Kidney (tissue), 14 donors: ENCODE measurements around the gene H3-3A. TPM values are rescaled to one million over a fixed set of nuclear protein-coding genes. Genes with fewer than 3 reads are reported as not detected.
A peak's percentile ranks its signal among the peaks of the same experiment; 100 is the strongest.

ENCODE experiments used
- DNase-seq, 5 donors: peaks; one replicate each; pipeline ENCODE4 v3.0.0-alpha.2; 2013 to 2020
- FAIRE-seq: peaks from 2 replicates; lab custom pipeline; 2012; peaks lifted over from hg19 to GRCh38; lab: Jason Lieb, UNC
- H3K27ac ChIP-seq, 2 donors: one replicate each; pipeline ENCODE4 v1.7.0; 2013; ENCODE audit warnings: low read depth in 2 of 2, low read length in 2 of 2, inconsistent platforms in 1 of 2
- H3K27me3 ChIP-seq: one replicate; pipeline ENCODE4 v1.7.1; 2013; ENCODE audit warnings: low read length, inconsistent platforms; ENCODE audit not compliant: control insufficient read depth, insufficient read depth
- H3K36me3 ChIP-seq, 3 donors: one replicate each; pipeline versions ENCODE4 v1.7.0 to v1.7.1; 2013; ENCODE audit warnings: low read length in 3 of 3, control low read depth in 1 of 3, inconsistent platforms in 1 of 3; ENCODE audit not compliant: insufficient read depth in 3 of 3, control insufficient read depth in 2 of 3
- H3K4me1 ChIP-seq, 3 donors: one replicate each; pipeline versions ENCODE4 v1.7.0 to v1.7.1; 2013; ENCODE audit warnings: low read length in 3 of 3, inconsistent platforms in 1 of 3, low read depth in 1 of 3; ENCODE audit not compliant: control insufficient read depth in 2 of 3, insufficient read depth in 2 of 3
- H3K4me3 ChIP-seq, 3 donors: one replicate each; pipeline versions ENCODE4 v1.7.0 to v1.8.1; 2013; ENCODE audit warnings: low read length in 3 of 3, control low read depth in 1 of 3, inconsistent platforms in 1 of 3
- H3K9ac ChIP-seq, 3 donors: one replicate each; pipeline versions ENCODE4 v1.7.0 to v1.7.1; 2013; ENCODE audit warnings: low read length in 3 of 3, control low read depth in 1 of 3, inconsistent platforms in 1 of 3
- H3K9me3 ChIP-seq, 3 donors: one replicate each; pipeline versions ENCODE4 v1.7.0 to v1.7.1; 2013; ENCODE audit warnings: low read length in 3 of 3, control low read depth in 1 of 3, inconsistent platforms in 1 of 3; ENCODE audit not compliant: control insufficient read depth in 2 of 3, insufficient read depth in 1 of 3
- intact Hi-C: fragments of 100-400 bp; cut with DNase I; formaldehyde crosslinking; loops from one replicate; pipeline ENCODE4 v1.11.1; 2022
- polyA plus RNA-seq: library from polyadenylated mRNA; stranded (reverse); fragments of 350-450 nt; fragmentation: Illumina TruSeq; extraction: RNeasy Lipid Tissue Mini Kit (QIAGEN cat#74804); gene quantifications from one replicate; pipeline ENCODE4 v1.2.3, GENCODE V29; 2014; ENCODE audit warnings: low read depth, low replicate concordance; ENCODE audit not compliant: insufficient read depth
- total RNA-seq: library from RNA; stranded (reverse); fragmentation: NEBNext Ultra II Directional; extraction: Animal tissue kit (Norgen Biotek cat#: 25700); gene quantifications from one replicate; pipeline ENCODE4 v1.2.1, GENCODE V29; 2021
- TF ChIP-seq, protein P1 (sequence below): IDR thresholded peaks from 3 replicates; pipeline ENCODE4 v1.5.1; 2012; ENCODE audit warnings: mild to moderate bottlenecking, moderate library complexity, borderline replicate concordance; ENCODE audit not compliant: insufficient read depth; ENCODE audit errors: extremely low read depth
- donor health status: control.
- donor health status: control.
- donor health status: control.
- donor health status: control.
- donor health status: control.
- donor health status: DM: yes; HTN: yes; CAD: no.
- donor health status: Normal renal cell carcinoma (clear cell type).

H3-3A gene
- total and polyA plus RNA-seq, 2 donors from 2014 or later = 404 to 524 TPM

- no peaks in the 10 kb centered on the region for H3K27me3 ChIP-seq
These were observed 48.0 kb downstream of the H3-3A start for GRCh38 chr1:226110249-226111097.

DNA sequence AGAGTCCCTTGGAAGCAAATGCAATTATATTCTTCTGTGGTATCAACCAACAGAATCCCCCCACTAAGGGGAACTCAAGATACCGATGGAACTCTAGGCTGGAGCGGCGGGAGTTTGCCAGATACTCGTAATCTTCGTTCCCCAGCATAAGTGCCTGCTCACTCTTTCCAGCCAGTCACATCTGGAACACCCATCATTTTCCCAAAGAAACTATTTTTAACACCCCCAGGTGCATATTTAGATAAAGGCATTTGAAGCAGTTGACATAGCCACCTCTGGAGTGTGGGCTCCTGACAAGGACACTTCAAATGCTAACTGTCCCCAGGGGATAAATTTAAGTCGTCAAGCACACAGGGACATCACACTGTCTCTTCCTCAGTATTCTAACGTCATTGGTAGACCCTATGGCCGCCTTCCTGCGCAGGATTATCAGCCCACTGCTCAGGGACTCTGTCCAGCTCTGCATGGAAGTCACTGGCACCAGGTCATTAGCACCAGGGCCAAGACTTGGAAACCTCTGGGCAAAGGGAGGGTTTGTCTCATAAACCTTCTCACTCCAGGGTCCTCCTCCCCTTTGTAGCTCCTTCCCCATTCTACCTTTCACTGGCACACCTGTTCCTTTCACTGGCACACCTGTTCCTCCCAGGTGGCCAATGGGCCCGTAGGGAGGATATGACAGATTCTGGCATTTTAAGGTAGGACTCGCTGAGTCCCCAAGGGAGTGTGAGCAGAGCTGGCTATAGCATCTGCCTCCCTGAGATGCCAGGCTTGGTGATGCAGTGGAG, 48.8 kb downstream of the H3-3A start:
- Histone ChIP-seq H3K4me1 (peaks cover 4 to 10% (median 10%) of the 10 kb centered on the region in 3 donors), H3K27ac (peak overlapping the region; percentile 94 to 96), H3K36me3 (no peaks in the 10 kb centered on the region), H3K27me3 (no peaks in the 10 kb centered on the region), H3K9ac (peak overlapping the region in 2 of 3 donors; percentile 59 to 77), H3K4me3 (peak overlapping the region; percentile 26 to 79 (median 71)), H3K9me3 (no peaks in the 10 kb centered on the region)
- FAIRE-seq (no peak), DNase-seq (no peak)
- intact Hi-C loops = no loop called here
- TF ChIP-seq, protein P1, sequence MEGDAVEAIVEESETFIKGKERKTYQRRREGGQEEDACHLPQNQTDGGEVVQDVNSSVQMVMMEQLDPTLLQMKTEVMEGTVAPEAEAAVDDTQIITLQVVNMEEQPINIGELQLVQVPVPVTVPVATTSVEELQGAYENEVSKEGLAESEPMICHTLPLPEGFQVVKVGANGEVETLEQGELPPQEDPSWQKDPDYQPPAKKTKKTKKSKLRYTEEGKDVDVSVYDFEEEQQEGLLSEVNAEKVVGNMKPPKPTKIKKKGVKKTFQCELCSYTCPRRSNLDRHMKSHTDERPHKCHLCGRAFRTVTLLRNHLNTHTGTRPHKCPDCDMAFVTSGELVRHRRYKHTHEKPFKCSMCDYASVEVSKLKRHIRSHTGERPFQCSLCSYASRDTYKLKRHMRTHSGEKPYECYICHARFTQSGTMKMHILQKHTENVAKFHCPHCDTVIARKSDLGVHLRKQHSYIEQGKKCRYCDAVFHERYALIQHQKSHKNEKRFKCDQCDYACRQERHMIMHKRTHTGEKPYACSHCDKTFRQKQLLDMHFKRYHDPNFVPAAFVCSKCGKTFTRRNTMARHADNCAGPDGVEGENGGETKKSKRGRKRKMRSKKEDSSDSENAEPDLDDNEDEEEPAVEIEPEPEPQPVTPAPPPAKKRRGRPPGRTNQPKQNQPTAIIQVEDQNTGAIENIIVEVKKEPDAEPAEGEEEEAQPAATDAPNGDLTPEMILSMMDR = no peak

More at GRCh38 chr1:226110249-226111097, 48.0 kb downstream of the H3-3A start:
- TF ChIP-seq, protein P1 = no peak
- peak; percentile 79 to 94 (median 87) for DNase-seq
- peak overlapping the region; percentile 94 to 96 for H3K27ac ChIP-seq
- intact Hi-C loops = no loop called here
- H3K9me3 ChIP-seq = no peaks in the 10 kb centered on the region
- H3K36me3 ChIP-seq = no peaks in the 10 kb centered on the region
- peak overlapping the region; percentile 26 to 79 (median 71) for H3K4me3 ChIP-seq
- H3K4me1 ChIP-seq = peaks cover 4 to 10% (median 10%) of the 10 kb centered on the region in 3 donors
- FAIRE-seq = no peak
- H3K9ac ChIP-seq = peak overlapping the region in 2 of 3 donors; percentile 59 to 77

- Histone ChIP-seq H3K27me3 (no peaks in the 10 kb centered on the region), H3K36me3 (no peaks in the 10 kb centered on the region), H3K4me3 (no peak overlapping the region), H3K9me3 (no peaks in the 10 kb centered on the region), H3K9ac (no peak overlapping the region), H3K27ac (no peak overlapping the region), H3K4me1 (peaks cover 4 to 10% (median 10%) of the 10 kb centered on the region in 3 donors)
- FAIRE-seq (no peak), DNase-seq (no peak)
- intact Hi-C loops = no loop called here
- TF ChIP-seq, protein P1 = no peak
These were observed 49.4 kb downstream of the H3-3A start for GRCh38 chr1:226111883-226112261.
